ENCODE measurements around the gene CDKAL1.
"Not testable (repeated sequence)": the region's sequence is repeated elsewhere in the genome, so short reads cannot be mapped to it uniquely, and the experiment has no call there.

The CDKAL1 gene

DNA sequence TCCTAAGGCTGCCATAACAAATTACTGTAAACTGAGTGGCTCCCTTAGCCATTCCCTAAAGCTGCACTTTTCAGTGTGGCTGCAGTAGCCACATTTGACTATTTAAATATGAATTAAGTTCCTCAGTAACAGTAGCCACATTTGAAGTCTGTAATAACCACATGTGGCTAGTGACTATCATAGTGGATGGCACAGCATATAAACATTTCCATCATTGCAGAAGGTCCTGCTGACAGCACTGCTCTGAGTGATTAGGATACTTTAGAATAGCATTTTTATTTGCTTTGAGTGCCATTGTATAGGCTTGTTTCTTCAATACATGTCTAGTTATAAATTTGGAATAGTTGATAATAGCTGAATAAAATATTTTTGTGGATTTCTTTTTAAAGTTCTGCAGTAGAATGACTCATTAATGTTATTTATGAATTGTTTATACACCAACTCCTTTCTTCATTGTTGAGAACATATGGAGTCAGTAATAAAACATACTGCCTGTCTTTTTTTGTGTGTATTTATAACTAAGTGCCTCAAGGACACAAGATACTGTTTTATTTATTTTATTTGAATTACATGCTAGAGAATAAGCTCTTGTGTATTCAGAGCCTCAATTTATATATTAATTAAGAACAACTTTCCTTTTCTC is 217.2 kb downstream of the CDKAL1 start:
- DNase-seq = peak; percentile 39

DNA sequence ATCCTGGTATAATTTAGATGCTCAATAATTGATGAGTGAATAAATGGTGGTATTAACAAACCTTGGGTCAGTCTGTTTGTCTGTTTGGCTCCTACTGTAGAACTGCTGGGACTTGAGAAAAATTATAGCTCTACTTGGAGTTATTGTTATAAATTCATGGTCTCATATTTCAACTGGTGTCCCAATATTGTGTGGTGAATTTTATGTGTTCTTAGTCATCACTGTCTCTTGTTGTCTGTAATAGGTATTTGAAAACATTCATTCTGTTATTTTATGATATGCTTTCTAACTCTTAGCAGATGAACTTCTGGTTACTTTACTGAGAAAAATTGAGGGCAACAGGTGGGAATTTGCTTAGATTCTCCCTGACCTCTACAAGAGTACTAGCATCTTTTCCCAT is 221.4 kb downstream of the CDKAL1 start:
- DNase-seq = peak; percentile 30

GRCh38 chr6:20756584-20757147 is 222.4 kb downstream of the CDKAL1 start:
- DNase-seq = not testable (repeated sequence)

DNA sequence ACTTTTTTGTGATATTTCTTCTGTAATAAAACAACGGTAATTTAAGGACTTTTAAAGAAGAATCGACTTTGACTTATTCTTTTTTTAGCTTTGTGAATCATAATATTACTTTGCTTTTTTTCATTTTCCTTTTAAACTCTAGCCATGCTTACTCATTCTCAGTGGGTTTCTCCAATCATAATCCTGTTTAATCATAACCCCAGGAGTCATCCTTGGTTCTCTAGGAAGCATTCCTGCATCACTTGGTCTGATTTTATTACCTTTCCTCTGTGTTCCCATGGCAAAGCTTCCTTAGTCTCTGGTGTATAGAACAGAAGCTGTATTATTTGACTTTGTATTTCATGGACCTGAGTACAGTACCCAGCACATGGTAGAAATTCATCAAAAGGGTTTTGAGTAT is 223.5 kb downstream of the CDKAL1 start:
- DNase-seq = peak; percentile 75

- DNase-seq = no peak
These were observed 229.0 kb downstream of the CDKAL1 start for GRCh38 chr6:20763296-20763695.

GRCh38 chr6:20769631-20770030 is 235.4 kb downstream of the CDKAL1 start:
- DNase-seq = no peak

DNA sequence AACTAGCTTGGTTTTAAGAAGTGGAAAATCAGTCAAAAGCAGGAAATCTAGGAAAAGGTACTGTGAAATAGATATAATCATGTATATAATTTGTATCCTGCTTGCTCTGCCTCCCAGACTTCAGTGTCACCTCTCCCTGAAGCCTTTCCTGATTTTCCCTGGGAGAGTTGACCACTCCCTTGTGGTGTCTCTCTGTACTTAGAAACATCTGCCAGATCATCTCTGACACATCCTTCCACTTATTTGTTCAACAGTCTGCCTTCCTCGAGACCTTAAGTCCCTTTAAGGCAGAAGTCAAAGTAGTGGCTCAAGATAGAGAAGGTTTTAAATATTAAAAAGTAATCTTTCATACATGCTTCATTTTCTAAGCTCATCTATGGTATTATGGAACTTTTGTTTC is 236.5 kb downstream of the CDKAL1 start:
- peak; percentile 25 for DNase-seq

- no peak for DNase-seq
These were observed 237.2 kb downstream of the CDKAL1 start for GRCh38 chr6:20771409-20771808.

- no peak for DNase-seq
These were observed 239.6 kb downstream of the CDKAL1 start for GRCh38 chr6:20773822-20774221.

DNA sequence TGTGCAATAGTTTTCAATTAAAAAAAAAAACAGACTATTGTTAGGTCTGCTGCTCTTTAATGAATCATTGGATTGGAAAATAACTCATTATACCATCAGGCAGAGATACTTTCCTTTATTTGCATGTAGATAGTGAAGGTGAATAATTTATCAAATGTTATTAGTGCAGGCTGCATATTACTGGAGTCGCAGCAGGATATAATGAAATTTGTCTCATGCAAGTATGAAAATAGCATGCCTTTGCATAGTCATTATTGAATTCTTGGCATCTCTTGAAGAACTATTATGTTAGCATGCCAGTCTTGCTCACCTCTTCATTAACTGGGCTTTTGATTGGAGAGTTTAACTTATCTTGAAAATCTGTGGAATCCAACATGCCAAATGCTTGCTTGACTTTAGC is 241.7 kb downstream of the CDKAL1 start:
- no peak for DNase-seq

DNA sequence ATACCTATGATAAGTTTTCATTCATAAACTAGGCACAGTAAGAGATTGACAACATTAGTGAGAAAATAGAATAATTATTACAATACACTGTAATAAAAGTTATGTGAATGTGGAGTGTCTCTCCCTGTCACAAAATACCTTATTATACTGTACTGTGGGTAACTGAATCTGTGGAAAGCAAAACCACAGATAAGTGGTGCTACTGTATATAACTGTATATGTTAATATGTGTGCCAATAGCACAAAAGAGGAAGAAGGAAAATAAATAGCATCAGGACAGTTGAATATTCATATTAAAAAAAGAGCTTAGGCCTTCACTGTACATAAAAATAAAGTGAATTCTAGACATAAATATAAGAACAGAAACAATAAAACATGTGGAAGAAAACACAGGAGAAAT is 243.5 kb downstream of the CDKAL1 start:
- DNase-seq = no peak

- no peak for DNase-seq
These were observed 244.2 kb downstream of the CDKAL1 start for GRCh38 chr6:20778459-20778858.

GRCh38 chr6:20778912-20779311 is 244.7 kb downstream of the CDKAL1 start:
- no peak for DNase-seq

GRCh38 chr6:20789162-20789561 is 254.9 kb downstream of the CDKAL1 start:
- DNase-seq = no peak

- no peak for DNase-seq
These were observed 256.0 kb downstream of the CDKAL1 start for GRCh38 chr6:20790032-20790791.

DNA sequence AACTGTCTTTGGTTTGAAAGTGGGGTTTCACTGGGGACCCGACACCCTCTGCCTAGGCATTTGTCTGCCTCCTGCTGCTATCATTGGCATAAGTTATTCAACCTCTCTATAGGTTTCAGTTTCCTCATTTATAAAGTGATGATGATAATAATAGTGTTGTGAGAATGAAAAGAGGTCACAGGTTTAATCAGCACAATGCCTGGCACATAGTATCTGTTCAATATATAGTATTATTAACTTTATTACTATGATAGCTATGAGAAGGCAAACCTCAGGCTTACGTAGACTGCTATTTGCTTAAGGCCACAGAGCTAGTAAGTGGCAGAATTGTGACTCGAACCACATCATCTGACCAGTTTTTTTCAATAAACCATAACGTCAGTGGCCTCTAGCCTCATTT is 256.8 kb downstream of the CDKAL1 start:
- DNase-seq = no peak

DNA sequence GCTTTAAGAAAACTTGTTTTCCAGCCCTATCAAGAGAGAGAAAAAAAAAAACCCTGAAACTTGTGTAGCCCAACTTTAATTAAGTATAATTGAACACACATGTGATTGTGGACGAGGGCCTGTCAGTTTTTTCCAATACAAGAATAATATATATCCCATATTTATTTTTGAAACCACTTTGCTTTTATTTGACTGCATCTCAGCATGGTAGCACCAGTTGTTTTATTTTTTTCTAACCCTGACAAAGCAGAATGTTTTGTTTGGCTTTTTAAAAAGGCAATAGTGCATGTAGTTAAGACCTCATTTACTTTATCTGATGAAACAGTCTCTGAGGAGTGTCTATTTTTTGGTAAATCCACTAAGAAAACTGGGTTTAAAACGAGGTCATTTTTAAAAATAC is 257.7 kb downstream of the CDKAL1 start:
- peak; percentile 21 for DNase-seq

- DNase-seq = no peak
These were observed 258.9 kb downstream of the CDKAL1 start for GRCh38 chr6:20793174-20793573.

- DNase-seq = no peak
These were observed 263.3 kb downstream of the CDKAL1 start for GRCh38 chr6:20797597-20797996.

GRCh38 chr6:20800229-20800628 is 266.0 kb downstream of the CDKAL1 start:
- DNase-seq = no peak

- DNase-seq = no peak
These were observed 266.4 kb downstream of the CDKAL1 start for GRCh38 chr6:20800653-20801052.

- DNase-seq = no peak
These were observed 267.3 kb downstream of the CDKAL1 start for GRCh38 chr6:20801595-20801994.

- no peak for DNase-seq
These were observed 268.3 kb downstream of the CDKAL1 start for GRCh38 chr6:20802596-20802995.

DNA sequence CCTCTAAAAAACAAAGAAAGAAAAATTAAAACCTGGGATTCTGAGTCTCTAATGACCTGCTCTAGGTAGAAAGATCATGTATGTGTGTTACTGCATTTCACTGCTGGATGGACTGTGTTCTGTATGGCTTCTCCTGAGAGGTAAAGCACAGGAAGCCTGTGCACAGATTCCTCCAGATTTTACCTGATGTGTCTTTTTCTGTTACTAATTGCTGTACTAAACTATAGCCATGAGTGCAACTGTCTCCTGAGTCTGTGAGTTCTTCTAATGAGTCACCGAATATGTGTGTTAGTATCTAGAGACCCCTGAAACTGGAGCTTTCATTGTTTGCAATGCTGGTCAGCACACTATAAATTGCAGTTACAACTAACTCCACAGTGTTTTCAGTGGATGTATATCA is 270.8 kb downstream of the CDKAL1 start:
- no peak for DNase-seq

Data from fibroblast of skin of right biceps (primary cell).